ENCODE measurements around the gene KCNN4.

KCNN4 gene

DNA sequence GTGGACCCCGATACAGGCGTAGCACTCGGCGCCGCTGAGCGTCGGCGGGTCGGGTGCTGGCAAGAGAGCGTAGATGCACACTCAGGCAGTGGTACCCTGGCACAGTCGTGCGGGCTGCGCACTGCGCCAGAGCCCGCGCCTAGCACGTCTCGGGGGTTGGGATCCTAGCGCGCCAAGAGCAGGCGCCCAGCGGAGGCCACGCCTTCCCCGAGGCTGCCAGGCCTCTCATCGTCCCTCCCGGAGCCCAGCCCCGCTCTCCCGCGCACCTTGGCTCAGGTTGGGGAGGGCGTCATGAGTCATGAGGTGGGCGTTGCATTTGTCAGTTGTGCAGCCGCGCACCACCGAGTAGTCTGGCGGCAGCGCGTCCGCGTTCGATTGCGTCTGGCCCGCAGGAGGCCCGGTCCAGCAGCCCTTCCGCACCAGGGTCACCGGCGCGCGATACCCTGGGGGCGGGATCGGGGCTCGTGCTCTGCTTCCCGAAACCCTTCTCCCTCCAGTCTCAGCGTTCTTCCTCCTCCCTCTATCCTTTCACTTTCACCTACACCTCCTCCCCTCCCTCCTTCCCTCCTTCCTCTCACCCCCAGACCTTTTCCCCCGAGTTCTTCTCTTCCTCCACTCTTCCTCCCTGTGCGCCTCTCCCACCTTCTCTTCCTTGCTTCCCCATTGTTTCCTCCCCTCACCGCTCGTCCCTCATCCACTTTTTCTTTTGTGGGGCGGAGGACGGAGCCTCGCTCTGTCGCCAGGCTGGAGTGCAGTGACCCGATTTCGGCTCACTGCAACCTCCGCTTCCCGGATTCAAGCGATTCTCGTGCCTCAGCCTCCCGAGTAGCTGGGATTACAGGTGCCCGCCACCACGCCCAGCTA is 18.0 kb upstream of the KCNN4 start:
- Histone ChIP-seq H2AFZ (ENCODE audit: low read length, unreplicated experiment) (no peak overlapping the region), H3K36me3 (ENCODE audit: insufficient read depth, low read length) (no peaks in the 10 kb centered on the region), H3K4me1 (ENCODE audit: control insufficient read depth, insufficient read depth, low read length, unreplicated experiment) (no peaks in the 10 kb centered on the region), H3K79me2 (ENCODE audit: control insufficient read depth, insufficient read depth, low read length, unreplicated experiment) (no peaks in the 10 kb centered on the region), H3K27me3 (ENCODE audit: insufficient read depth, low read length) (no peaks in the 10 kb centered on the region), H3K4me3 (ENCODE audit: low read depth, low read length) (peak overlapping the region; percentile 75), H3K27ac (ENCODE audit: low read depth, low read length) (no peak overlapping the region)

DNA sequence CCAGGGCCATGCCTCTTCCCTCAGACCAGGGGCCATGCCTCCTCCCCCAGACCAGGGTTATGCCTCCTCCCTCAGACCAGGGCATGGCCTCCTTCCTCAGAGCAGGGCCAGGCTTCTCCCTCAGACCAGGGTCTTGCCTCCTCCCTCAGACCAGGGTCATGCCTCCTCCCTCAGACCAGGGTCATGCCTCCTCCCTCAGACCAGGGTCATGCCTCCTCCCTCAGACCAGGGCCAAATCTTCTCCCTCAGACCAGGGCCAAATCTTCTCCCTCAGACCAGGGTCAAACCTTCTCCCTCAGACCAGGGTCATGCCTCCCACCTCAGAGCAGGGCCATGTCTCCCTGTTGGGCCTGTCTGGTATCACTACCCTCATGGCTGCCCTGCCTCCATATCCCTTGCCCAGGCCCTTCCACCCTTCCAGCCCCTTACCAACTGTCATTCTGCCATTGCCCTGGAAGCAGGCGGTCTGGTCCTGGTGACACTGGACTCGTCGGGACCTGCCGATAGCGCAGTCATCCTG is 17.3 kb upstream of the KCNN4 start:
- Histone ChIP-seq H3K36me3 (ENCODE audit: insufficient read depth, low read length) (no peaks in the 10 kb centered on the region), H3K4me1 (ENCODE audit: control insufficient read depth, insufficient read depth, low read length, unreplicated experiment) (no peaks in the 10 kb centered on the region), H3K4me3 (ENCODE audit: low read depth, low read length) (peak overlapping the region; percentile 75), H2AFZ (ENCODE audit: low read length, unreplicated experiment) (no peak overlapping the region), H3K79me2 (ENCODE audit: control insufficient read depth, insufficient read depth, low read length, unreplicated experiment) (no peaks in the 10 kb centered on the region), H3K27me3 (ENCODE audit: insufficient read depth, low read length) (peaks cover 3% of the 10 kb centered on the region), H3K27ac (ENCODE audit: low read depth, low read length) (no peak overlapping the region)

DNA sequence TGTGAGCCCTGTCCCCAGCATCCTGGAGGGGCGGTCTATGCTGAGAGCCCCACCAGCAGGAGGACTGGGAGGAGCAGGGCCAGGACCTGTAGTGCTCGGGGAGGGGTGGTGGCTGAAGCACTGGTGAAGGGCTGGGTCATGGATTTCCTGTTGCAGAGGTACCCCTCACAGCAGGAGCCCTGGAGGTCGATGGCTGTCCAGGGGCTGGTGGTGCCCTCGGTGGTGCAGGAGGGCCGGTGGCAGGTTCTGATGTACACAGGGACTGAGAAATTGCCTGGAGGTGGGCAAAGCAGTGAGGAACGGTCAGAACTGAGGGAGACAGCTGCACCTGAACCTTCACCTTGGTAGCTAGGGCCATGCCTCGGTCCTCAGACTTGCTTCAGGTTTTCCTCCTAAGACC is 16.8 kb upstream of the KCNN4 start:
- Histone ChIP-seq H2AFZ (ENCODE audit: low read length, unreplicated experiment) (no peak overlapping the region), H3K27me3 (ENCODE audit: insufficient read depth, low read length) (peaks cover 7% of the 10 kb centered on the region), H3K4me3 (ENCODE audit: low read depth, low read length) (no peak overlapping the region), H3K27ac (ENCODE audit: low read depth, low read length) (no peak overlapping the region), H3K79me2 (ENCODE audit: control insufficient read depth, insufficient read depth, low read length, unreplicated experiment) (no peaks in the 10 kb centered on the region), H3K4me1 (ENCODE audit: control insufficient read depth, insufficient read depth, low read length, unreplicated experiment) (no peaks in the 10 kb centered on the region), H3K36me3 (ENCODE audit: insufficient read depth, low read length) (no peaks in the 10 kb centered on the region)

DNA sequence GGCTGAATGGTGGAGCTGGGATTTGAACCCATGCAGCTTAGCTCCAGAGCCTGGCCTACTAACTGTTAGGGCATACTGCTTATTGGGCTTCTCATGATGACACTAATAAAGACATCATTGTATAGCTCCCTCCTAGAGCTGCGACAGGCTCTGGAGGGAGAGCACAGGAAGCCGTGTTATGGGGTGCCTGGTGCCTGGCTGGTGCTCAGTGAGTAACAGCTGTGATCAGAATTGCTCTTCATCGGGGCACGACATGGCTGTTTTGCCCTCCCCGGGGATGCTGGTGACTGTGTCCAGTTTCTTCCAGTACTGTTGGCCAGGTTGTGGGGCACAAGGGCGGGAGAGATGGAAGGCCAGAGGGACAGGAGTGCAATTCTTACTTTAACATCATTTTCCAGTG is 16.3 kb upstream of the KCNN4 start:
- Histone ChIP-seq H3K36me3 (ENCODE audit: insufficient read depth, low read length) (no peaks in the 10 kb centered on the region), H2AFZ (ENCODE audit: low read length, unreplicated experiment) (no peak overlapping the region), H3K27me3 (ENCODE audit: insufficient read depth, low read length) (peaks cover 11% of the 10 kb centered on the region)

DNA sequence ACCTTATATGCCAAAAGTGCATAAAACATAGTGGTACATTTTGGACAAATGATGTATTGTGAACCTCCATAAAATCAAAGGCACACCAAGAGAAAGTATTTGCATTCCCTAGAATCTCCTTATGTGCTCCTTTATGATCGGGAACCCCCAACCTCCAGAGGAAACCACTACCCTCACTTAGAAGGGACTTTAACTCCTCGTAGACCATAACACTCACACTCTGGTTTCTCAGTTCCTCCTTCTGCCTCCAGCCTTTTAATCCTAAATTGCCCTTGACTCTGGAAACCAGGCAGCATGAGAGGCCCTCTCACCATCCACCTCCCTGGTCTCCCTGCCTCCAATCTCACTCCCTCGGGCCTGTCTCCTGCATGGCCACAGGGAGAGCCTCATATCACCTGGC is 9.8 kb upstream of the KCNN4 start:
- H3K27me3 ChIP-seq (ENCODE audit: insufficient read depth, low read length), result peaks cover 16% of the 10 kb centered on the region
- H3K4me1 ChIP-seq (ENCODE audit: control insufficient read depth, insufficient read depth, low read length, unreplicated experiment), result no peaks in the 10 kb centered on the region
- no peak overlapping the region for H3K27ac ChIP-seq (ENCODE audit: low read depth, low read length)
- H3K79me2 ChIP-seq (ENCODE audit: control insufficient read depth, insufficient read depth, low read length, unreplicated experiment), result no peaks in the 10 kb centered on the region
- no peak overlapping the region for H3K4me3 ChIP-seq (ENCODE audit: low read depth, low read length)
- H2AFZ ChIP-seq (ENCODE audit: low read length, unreplicated experiment), result no peak overlapping the region
- H3K36me3 ChIP-seq (ENCODE audit: insufficient read depth, low read length), result no peaks in the 10 kb centered on the region

More for the DNA sequence above, 16.3 kb upstream of the KCNN4 start:
- no peaks in the 10 kb centered on the region for H3K4me1 ChIP-seq (ENCODE audit: control insufficient read depth, insufficient read depth, low read length, unreplicated experiment)
- no peak overlapping the region for H3K4me3 ChIP-seq (ENCODE audit: low read depth, low read length)
- no peak overlapping the region for H3K27ac ChIP-seq (ENCODE audit: low read depth, low read length)
- H3K79me2 ChIP-seq (ENCODE audit: control insufficient read depth, insufficient read depth, low read length, unreplicated experiment), result no peaks in the 10 kb centered on the region

DNA sequence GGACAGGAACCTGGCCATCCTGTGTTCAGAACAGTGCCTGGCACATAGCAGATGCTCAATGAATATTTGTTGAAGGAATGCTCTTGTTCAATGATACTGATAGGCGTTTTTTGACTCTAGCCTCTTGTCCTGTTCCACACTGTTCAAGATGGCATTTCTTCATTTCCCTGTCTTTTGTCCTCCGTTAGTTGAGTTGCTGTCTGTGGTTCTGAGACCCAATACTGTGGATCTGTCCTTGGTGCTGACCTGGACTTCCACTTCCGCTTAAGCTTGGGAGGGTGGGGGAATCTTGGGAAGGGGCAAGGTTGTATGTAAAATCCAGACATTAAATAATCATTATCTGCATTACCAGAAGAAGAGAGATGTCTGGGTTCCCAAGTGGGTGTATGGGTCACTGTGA is 8.3 kb upstream of the KCNN4 start:
- H2AFZ ChIP-seq (ENCODE audit: low read length, unreplicated experiment), result no peak overlapping the region
- H3K27ac ChIP-seq (ENCODE audit: low read depth, low read length), result no peak overlapping the region
- no peaks in the 10 kb centered on the region for H3K36me3 ChIP-seq (ENCODE audit: insufficient read depth, low read length)
- H3K4me1 ChIP-seq (ENCODE audit: control insufficient read depth, insufficient read depth, low read length, unreplicated experiment), result peaks cover 8% of the 10 kb centered on the region
- peaks cover 16% of the 10 kb centered on the region for H3K27me3 ChIP-seq (ENCODE audit: insufficient read depth, low read length)
- no peaks in the 10 kb centered on the region for H3K79me2 ChIP-seq (ENCODE audit: control insufficient read depth, insufficient read depth, low read length, unreplicated experiment)
- H3K4me3 ChIP-seq (ENCODE audit: low read depth, low read length), result no peak overlapping the region

DNA sequence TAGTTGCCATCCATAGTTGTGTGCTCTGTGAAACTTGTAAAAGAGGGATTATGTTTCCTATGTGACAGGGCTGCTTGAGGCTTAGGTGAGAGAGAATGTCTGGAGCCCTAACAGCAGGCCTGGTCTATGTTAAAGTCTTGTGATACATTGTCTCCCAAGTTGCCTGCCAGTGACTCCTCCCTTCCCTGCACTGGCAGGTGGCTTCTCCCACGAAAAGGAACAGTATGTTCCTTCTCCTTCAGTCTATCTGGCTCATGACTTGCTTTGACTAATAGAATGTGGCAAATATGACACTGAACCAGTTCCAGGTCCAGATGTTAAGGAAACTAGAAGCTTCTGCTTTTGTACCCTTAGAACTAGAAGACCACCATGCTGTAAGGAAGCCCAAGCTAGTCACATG is 5.9 kb upstream of the KCNN4 start:
- Histone ChIP-seq H3K4me3 (ENCODE audit: low read depth, low read length) (no peak overlapping the region), H2AFZ (ENCODE audit: low read length, unreplicated experiment) (no peak overlapping the region), H3K79me2 (ENCODE audit: control insufficient read depth, insufficient read depth, low read length, unreplicated experiment) (no peaks in the 10 kb centered on the region), H3K27me3 (ENCODE audit: insufficient read depth, low read length) (peaks cover 5% of the 10 kb centered on the region; the same call in 1 of the 2 replicates), H3K4me1 (ENCODE audit: control insufficient read depth, insufficient read depth, low read length, unreplicated experiment) (peaks cover 8% of the 10 kb centered on the region), H3K36me3 (ENCODE audit: insufficient read depth, low read length) (no peaks in the 10 kb centered on the region), H3K27ac (ENCODE audit: low read depth, low read length) (no peak overlapping the region)

DNA sequence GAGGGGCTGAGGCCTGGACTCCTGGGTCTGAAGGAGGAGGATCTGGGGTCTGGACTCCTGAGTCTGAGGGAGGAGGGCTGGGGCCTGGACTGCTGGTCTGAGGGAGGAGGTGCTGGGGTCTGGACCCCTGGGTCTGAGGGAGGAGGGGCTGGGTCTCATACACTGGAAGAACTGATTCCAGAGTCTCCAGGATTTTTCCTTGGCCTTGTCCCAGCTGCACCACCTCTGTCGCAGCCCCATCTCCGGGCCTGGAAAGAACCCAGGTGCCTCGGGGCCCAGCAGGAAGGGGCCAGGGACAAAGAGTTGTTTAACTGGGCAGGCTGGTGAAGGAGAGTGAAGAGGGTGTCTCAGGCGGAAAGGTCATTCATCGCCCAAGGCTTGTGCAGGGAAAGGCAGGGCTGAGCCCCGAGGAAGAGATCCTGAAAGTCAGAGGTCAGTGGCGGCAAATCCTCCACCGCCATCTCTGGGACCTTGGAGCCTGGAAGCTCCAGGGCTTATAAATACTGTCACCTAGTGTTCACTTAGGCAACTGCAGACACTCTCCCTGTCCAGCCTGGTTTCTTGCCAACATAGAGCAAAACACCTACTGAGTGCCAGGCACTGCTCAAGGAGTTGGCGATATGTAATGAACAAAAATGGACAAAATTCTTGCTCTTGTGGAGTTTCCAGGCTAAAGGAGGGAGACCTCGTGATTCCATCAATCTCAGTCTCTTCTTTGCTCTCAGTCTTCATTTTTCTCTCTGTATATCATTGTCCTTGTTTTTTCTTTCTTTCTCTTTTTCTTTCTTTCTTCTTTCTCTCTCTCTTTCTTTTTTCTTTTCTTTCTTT is 4.4 kb upstream of the KCNN4 start:
- peak overlapping the region; percentile 21 for H2AFZ ChIP-seq (ENCODE audit: low read length, unreplicated experiment)
- H3K27ac ChIP-seq (ENCODE audit: low read depth, low read length), result 0 out of 2 replicates have a peak overlapping the region, but pooled peaks have one; percentile 13
- no peaks in the 10 kb centered on the region for H3K36me3 ChIP-seq (ENCODE audit: insufficient read depth, low read length)
- no peaks in the 10 kb centered on the region for H3K27me3 ChIP-seq (ENCODE audit: insufficient read depth, low read length)
- H3K4me1 ChIP-seq (ENCODE audit: control insufficient read depth, insufficient read depth, low read length, unreplicated experiment), result peaks cover 20% of the 10 kb centered on the region
- H3K79me2 ChIP-seq (ENCODE audit: control insufficient read depth, insufficient read depth, low read length, unreplicated experiment), result no peaks in the 10 kb centered on the region
- peak overlapping the region; percentile 25; the same call in 1 of the 2 replicates for H3K4me3 ChIP-seq (ENCODE audit: low read depth, low read length)

DNA sequence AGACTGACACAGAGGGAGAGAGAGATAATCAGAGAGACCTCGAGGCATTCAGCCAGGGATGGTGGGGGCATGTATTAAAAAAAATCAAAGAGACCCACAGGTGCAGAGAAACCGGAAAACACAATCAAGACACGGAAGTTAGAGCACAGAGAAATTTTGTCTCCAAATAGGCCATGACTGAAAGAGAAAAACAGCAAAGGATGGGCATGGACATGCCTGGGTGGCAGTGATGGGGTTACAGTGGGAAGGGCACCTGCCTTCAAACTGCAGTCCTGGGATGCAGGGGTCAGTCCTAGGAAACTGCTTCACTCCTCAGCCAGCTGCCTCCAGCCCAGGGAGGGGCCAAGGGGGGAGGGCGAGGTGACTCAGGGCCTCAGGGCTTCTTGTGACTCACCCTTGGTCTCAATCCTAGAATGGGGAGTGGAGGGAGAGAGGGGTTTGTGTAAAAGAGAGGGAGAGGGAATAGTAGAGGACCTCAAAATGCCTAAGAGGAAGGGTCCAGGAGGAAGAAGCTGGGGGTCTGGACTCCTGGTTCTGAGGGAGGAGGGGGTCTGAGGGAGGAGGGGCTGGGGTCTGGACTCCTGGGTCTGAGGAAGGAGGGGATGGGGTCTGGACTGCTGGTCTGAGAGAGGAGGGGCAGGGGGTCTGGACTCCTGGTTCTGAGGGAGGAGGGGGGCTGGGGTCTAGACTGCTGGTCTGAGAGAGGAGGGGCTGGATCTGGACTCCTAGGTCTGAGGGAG is 3.6 kb upstream of the KCNN4 start:
- Histone ChIP-seq H2AFZ (ENCODE audit: low read length, unreplicated experiment) (no peak overlapping the region), H3K79me2 (ENCODE audit: control insufficient read depth, insufficient read depth, low read length, unreplicated experiment) (peaks cover 4% of the 10 kb centered on the region), H3K27me3 (ENCODE audit: insufficient read depth, low read length) (no peaks in the 10 kb centered on the region), H3K4me3 (ENCODE audit: low read depth, low read length) (no peak overlapping the region), H3K36me3 (ENCODE audit: insufficient read depth, low read length) (no peaks in the 10 kb centered on the region), H3K27ac (ENCODE audit: low read depth, low read length) (0 out of 2 replicates have a peak overlapping the region, but pooled peaks have one; percentile 13), H3K4me1 (ENCODE audit: control insufficient read depth, insufficient read depth, low read length, unreplicated experiment) (peaks cover 20% of the 10 kb centered on the region)

DNA sequence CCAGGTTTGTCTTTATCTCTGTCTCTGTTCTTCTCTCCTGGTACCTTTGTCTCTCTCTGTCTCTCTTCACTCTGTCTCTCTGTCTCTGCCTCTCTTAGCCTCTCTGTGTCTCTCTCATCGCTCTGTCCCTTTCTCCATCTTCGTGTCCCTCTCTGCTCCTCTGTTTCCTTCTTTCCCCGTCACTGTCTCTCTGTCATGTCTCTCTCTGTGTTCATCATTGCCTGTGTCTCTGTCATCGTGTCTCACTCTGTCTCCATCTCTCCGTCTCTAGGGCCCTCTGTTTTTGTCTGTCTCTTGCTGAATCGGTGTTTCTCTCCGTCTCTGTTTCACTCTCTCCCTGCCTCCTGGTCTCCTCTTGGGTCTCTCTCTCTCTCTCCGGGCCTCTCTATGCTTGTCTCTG is 2.9 kb upstream of the KCNN4 start:
- H3K79me2 ChIP-seq (ENCODE audit: control insufficient read depth, insufficient read depth, low read length, unreplicated experiment), result peaks cover 4% of the 10 kb centered on the region
- H3K27ac ChIP-seq (ENCODE audit: low read depth, low read length), result no peak overlapping the region
- H3K4me1 ChIP-seq (ENCODE audit: control insufficient read depth, insufficient read depth, low read length, unreplicated experiment), result peaks cover 20% of the 10 kb centered on the region
- no peaks in the 10 kb centered on the region for H3K27me3 ChIP-seq (ENCODE audit: insufficient read depth, low read length)
- H2AFZ ChIP-seq (ENCODE audit: low read length, unreplicated experiment), result no peak overlapping the region
- H3K36me3 ChIP-seq (ENCODE audit: insufficient read depth, low read length), result no peaks in the 10 kb centered on the region
- no peak overlapping the region for H3K4me3 ChIP-seq (ENCODE audit: low read depth, low read length)

All from ACC112 (cell line).